Panc1 (cell line): Measurements from ENCODE around the gene NR6A1.

Source experiments
- CTCF ChIP-seq: fragments of 450-650 bp; IDR thresholded peaks from 2 replicates; pipeline ENCODE4 v1.5.1; 2017; ENCODE audit warnings: mild to moderate bottlenecking
- POLR2AphosphoS5 ChIP-seq: IDR thresholded peaks from 2 replicates; pipeline ENCODE4 v1.6.1; 2012; ENCODE audit warnings: mild to moderate bottlenecking, low read depth, low read length, moderate library complexity
- SIN3A ChIP-seq: IDR thresholded peaks from 2 replicates; pipeline ENCODE4 v1.6.1; 2012; ENCODE audit warnings: low read depth, mild to moderate bottlenecking, low read length, moderate library complexity, borderline replicate concordance; ENCODE audit not compliant: insufficient read depth
- TCF7L2 ChIP-seq: IDR thresholded peaks from 2 replicates; pipeline ENCODE4 v1.6.1; 2011; ENCODE audit warnings: mild to moderate bottlenecking, low read depth, low read length, inconsistent platforms
- TF ChIP-seq, protein P1 (sequence below), 2 experiments: IDR thresholded peaks; 2 replicates each; pipeline ENCODE4 v1.6.1; 2011 to 2012; ENCODE audit warnings: low read depth in 2 of 2, control low read depth in 1 of 2, low read length in 1 of 2, mild to moderate bottlenecking in 1 of 2, moderate library complexity in 1 of 2; ENCODE audit not compliant: insufficient read depth in 1 of 2

DNA sequence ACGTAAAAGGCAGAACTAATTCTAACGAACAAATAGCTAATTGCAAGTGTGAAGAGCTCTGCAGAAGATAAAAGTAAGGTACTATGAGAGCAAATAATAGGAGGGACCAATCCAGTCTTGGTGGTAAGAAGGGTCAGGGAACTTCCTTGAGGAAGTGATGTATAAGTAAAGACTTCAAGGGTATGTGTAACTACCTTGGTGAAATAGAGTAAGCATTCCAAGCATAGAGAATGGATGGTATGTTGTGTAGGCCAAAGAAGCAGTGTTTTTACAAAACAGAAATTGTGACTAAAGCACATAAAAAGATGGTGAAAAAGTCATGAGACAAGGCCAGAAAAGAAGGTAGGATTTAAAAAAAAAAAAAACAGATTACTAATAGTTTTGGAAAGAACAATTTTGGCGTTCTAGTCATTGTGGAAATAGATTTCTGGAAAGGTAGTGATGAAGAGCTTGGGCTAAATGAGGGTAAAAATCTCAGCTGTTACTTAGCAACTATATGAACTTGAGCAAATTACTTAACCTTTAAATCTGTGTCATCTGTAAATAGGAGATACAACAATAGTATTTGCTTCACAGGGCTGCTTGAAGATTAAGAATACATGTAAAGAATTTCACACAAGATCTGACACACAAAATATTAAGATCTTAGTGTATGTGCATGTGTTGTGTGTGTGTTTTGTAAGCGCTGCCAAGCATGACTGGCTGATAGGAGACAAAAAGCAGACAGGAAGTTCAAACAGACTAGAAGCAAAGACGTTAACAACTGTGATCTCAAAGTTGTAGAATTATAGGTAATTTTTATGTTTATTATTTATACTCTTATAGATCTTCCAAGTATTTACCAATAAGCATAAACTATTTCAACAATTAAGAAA is 73.5 kb downstream of the NR6A1 start:
- TF ChIP-seq CTCF (no peak), TCF7L2 (no peak), POLR2AphosphoS5 (no peak), SIN3A (no peak)
- TF ChIP-seq, protein P1, sequence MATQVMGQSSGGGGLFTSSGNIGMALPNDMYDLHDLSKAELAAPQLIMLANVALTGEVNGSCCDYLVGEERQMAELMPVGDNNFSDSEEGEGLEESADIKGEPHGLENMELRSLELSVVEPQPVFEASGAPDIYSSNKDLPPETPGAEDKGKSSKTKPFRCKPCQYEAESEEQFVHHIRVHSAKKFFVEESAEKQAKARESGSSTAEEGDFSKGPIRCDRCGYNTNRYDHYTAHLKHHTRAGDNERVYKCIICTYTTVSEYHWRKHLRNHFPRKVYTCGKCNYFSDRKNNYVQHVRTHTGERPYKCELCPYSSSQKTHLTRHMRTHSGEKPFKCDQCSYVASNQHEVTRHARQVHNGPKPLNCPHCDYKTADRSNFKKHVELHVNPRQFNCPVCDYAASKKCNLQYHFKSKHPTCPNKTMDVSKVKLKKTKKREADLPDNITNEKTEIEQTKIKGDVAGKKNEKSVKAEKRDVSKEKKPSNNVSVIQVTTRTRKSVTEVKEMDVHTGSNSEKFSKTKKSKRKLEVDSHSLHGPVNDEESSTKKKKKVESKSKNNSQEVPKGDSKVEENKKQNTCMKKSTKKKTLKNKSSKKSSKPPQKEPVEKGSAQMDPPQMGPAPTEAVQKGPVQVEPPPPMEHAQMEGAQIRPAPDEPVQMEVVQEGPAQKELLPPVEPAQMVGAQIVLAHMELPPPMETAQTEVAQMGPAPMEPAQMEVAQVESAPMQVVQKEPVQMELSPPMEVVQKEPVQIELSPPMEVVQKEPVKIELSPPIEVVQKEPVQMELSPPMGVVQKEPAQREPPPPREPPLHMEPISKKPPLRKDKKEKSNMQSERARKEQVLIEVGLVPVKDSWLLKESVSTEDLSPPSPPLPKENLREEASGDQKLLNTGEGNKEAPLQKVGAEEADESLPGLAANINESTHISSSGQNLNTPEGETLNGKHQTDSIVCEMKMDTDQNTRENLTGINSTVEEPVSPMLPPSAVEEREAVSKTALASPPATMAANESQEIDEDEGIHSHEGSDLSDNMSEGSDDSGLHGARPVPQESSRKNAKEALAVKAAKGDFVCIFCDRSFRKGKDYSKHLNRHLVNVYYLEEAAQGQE (IDR thresholded peaks at IDR 0.05; ENCODE audit: insufficient read depth in 1 of 2, low read depth in 2 of 2, low read length in 1 of 2): no peak
